ENCODE results near the gene AGXT. TPM values are rescaled to one million over a fixed set of nuclear protein-coding genes. Genes with fewer than 3 reads are reported as not detected.

AGXT gene
- total and polyA plus RNA-seq, 2 of the 8 experiments (the other 6 are each of a cell fraction or from before 2014, with no cell fraction given): 0.03 TPM; not detected in 1

GRCh38 chr2:240886023-240886565, 17.5 kb downstream of the AGXT start:
- CTCF ChIA-PET (ENCODE audit: partially characterized antibody): interaction anchor here (1.0 kb wide), 1 partner anchor 28 kb away, joined by 3 read pairs; no protein-coding TSS in a partner anchor
- no peaks in the 10 kb centered on the region for H3K23me2 ChIP-seq (ENCODE audit: low read depth, low read length)
- H2BK20ac ChIP-seq (ENCODE audit: low read length): no peak overlapping the region
- H4K5ac ChIP-seq (ENCODE audit: insufficient read length, low read depth, low read length): no peak overlapping the region
- H3K9ac ChIP-seq (replicated peaks in 1 of 4; ENCODE audit: extremely low read depth in 1 of 4, low read depth in 3 of 4, low read length in 3 of 4): no peak overlapping the region
- no peak overlapping the region for H4K8ac ChIP-seq (ENCODE audit: extremely low read depth, insufficient read depth, low read length)
- no peak for TF ChIP-seq RXRA (IDR thresholded peaks at IDR 0.05; ENCODE audit: insufficient read depth, low read depth, low read length)
- TF ChIP-seq MAFK (IDR thresholded peaks at IDR 0.05; ENCODE audit: low read depth, low read length): no peak
- TF ChIP-seq RAD21 (IDR thresholded peaks at IDR 0.05 in 1 of 2, conservative IDR thresholded peaks at IDR 0.05 in 1 of 2; ENCODE audit: low read depth in 2 of 2, low read length in 2 of 2): no peak
- TF ChIP-seq NRF1 (IDR thresholded peaks at IDR 0.05; ENCODE audit: low read depth, low read length): no peak
- TF ChIP-seq, protein P1, sequence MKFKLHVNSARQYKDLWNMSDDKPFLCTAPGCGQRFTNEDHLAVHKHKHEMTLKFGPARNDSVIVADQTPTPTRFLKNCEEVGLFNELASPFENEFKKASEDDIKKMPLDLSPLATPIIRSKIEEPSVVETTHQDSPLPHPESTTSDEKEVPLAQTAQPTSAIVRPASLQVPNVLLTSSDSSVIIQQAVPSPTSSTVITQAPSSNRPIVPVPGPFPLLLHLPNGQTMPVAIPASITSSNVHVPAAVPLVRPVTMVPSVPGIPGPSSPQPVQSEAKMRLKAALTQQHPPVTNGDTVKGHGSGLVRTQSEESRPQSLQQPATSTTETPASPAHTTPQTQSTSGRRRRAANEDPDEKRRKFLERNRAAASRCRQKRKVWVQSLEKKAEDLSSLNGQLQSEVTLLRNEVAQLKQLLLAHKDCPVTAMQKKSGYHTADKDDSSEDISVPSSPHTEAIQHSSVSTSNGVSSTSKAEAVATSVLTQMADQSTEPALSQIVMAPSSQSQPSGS (IDR thresholded peaks at IDR 0.05; ENCODE audit: low read length): no peak
- TF ChIP-seq KDM1A (IDR thresholded peaks at IDR 0.05; ENCODE audit: borderline replicate concordance, low read length): no peak
- TF ChIP-seq CEBPB (IDR thresholded peaks at IDR 0.05; ENCODE audit: low read depth, low read length): no peak
- no peak for TF ChIP-seq POLR2AphosphoS5 (IDR thresholded peaks at IDR 0.05; ENCODE audit: low read depth, low read length)
- H3K4me1 ChIP-seq (replicated peaks in 1 of 4; ENCODE audit: control insufficient read depth in 3 of 4, insufficient read depth in 4 of 4, low read length in 3 of 4): no peaks in the 10 kb centered on the region; a peak in 2 of 7 replicates
- H3K18ac ChIP-seq (ENCODE audit: extremely low read depth, low read length): no peak overlapping the region
- H2BK5ac ChIP-seq (ENCODE audit: low read depth, low read length): no peak overlapping the region
- H3K27me3 ChIP-seq (replicated peaks in 1 of 4; ENCODE audit: control insufficient read depth in 3 of 4, extremely low read depth in 1 of 4, insufficient read depth in 3 of 4, low read length in 3 of 4): no peaks in the 10 kb centered on the region
- no peak overlapping the region for H4K91ac ChIP-seq (replicated peaks; ENCODE audit: insufficient read length, low read length)
- no peak overlapping the region for H3K23ac ChIP-seq (ENCODE audit: insufficient read length)
- WGBS, 2 experiments (ENCODE audit: extremely low coverage in 1 of 2, insufficient coverage in 1 of 2, insufficient read length in 1 of 2, insufficient replicate concordance in 2 of 2, low coverage in 1 of 2, low lambda C conversion rate in 2 of 2, missing lambda C conversion rate in 1 of 2): 97% methylated on average over 5 of the region's 5 CpGs; no CpG with 5 or more reads in 1 of the 2 experiments
- DNase-seq (ENCODE audit: low read depth in 1 of 2, low spot score in 2 of 2) (no peak), FAIRE-seq (no peak)
- no peaks in the 10 kb centered on the region for H3K79me2 ChIP-seq (ENCODE audit: control insufficient read depth in 1 of 2, insufficient read depth in 2 of 2, low read length in 2 of 2)
- no peak overlapping the region for H3K4me3 ChIP-seq (ENCODE audit: extremely low read depth in 1 of 4, insufficient read depth in 2 of 4, low read depth in 3 of 4, low read length in 4 of 4)
- H3K56ac ChIP-seq (replicated peaks; ENCODE audit: insufficient read length, low read depth, low read length): no peak overlapping the region
- POLR2A ChIA-PET (ENCODE audit: partially characterized antibody): no interaction called here
- H2BK12ac ChIP-seq (ENCODE audit: low read depth, low read length): no peak overlapping the region
- H2BK15ac ChIP-seq (ENCODE audit: low read length): no peak overlapping the region
- no peaks in the 10 kb centered on the region for H4K20me1 ChIP-seq (replicated peaks in 1 of 2; ENCODE audit: control insufficient read depth in 1 of 2, insufficient read depth in 2 of 2, low read length in 2 of 2)
- H3K4ac ChIP-seq (replicated peaks; ENCODE audit: insufficient read length, low read depth, low read length): no peak overlapping the region
- H3K4me2 ChIP-seq (ENCODE audit: insufficient read depth in 1 of 2, low read depth in 2 of 2, low read length in 2 of 2): no peak overlapping the region
- no peak overlapping the region for H2AFZ ChIP-seq (ENCODE audit: low read length)
- no peaks in the 10 kb centered on the region for H3K79me1 ChIP-seq (ENCODE audit: low read depth, low read length)
- H2BK120ac ChIP-seq (replicated peaks; ENCODE audit: low read depth, low read length): no peak overlapping the region
- H3K9me3 ChIP-seq (ENCODE audit: insufficient read depth in 2 of 2, low read depth in 1 of 2, low read length in 1 of 2): no peaks in the 10 kb centered on the region
- no peak overlapping the region for H3K14ac ChIP-seq (ENCODE audit: insufficient read length)
- no peak overlapping the region for H3K27ac ChIP-seq (ENCODE audit: low read depth, low read length)
- H3K36me3 ChIP-seq (ENCODE audit: control insufficient read depth in 2 of 4, insufficient read depth in 4 of 4, low read length in 3 of 4): no peaks in the 10 kb centered on the region
- no peak overlapping the region for H2AK5ac ChIP-seq (ENCODE audit: low read depth, low read length)

Data from H1 (cell line).